ENCODE results near the gene RAB13.

- TF ChIP-seq YY1 (IDR thresholded peaks at IDR 0.05; ENCODE audit: low read depth) (no peak), RFX5 (IDR thresholded peaks at IDR 0.05; ENCODE audit: low read length) (no peak), CTCF (IDR thresholded peaks at IDR 0.05) (no peak), IRF3 (IDR thresholded peaks at IDR 0.05; ENCODE audit: low read depth, low read length) (no peak), RAD21 (IDR thresholded peaks at IDR 0.05; ENCODE audit: low read length) (no peak)
These were observed 28.2 kb upstream of the RAB13 start for GRCh38 chr1:154014154-154014907.
